OCI-LY3 (cell line): ENCODE results near the gene APAF1.

Experiments used
- H2AFZ ChIP-seq: fragments of 200-600, 300-600 bp; shearing (Covaris generic); 2 replicates; pipeline ENCODE4 v1.6.0; 2014; ENCODE audit warnings: antibody characterized with exemption, low read depth, low read length
- H3K27ac ChIP-seq: fragments of 200-600, 300-600 bp; sonication (generic); 2 replicates; pipeline ENCODE4 v1.5.1; 2014; ENCODE audit warnings: mild to moderate bottlenecking, low read length, moderate library complexity, mixed read lengths
- H3K27me3 ChIP-seq: fragments of 200-600, 300-600 bp; sonication (generic); 2 replicates; pipeline ENCODE4 v1.6.1; 2014; ENCODE audit warnings: low read depth, low read length, mixed read lengths
- H3K36me3 ChIP-seq: fragments of 200-600, 300-600 bp; sonication (generic); replicated peaks from 2 replicates; pipeline ENCODE3; 2014; ENCODE audit warnings: low read depth, low read length, mixed read lengths
- H3K4me1 ChIP-seq: fragments of 300-600, 200-600 bp; sonication (generic); 2 replicates; pipeline ENCODE4 v1.6.1; 2014; ENCODE audit warnings: low read length, mixed read lengths
- H3K4me2 ChIP-seq: fragments of 200-600, 300-600 bp; sonication (generic); 2 replicates; pipeline ENCODE4 v1.6.1; 2014; ENCODE audit warnings: low read length, mixed read lengths
- H3K4me3 ChIP-seq: fragments of 300-600, 200-600 bp; sonication (generic); 2 replicates; pipeline ENCODE4 v1.5.1; 2014; ENCODE audit warnings: antibody characterized with exemption, mild to moderate bottlenecking, low read length, moderate library complexity
- H3K79me2 ChIP-seq: fragments of 300-600, 200-600 bp; shearing (Covaris generic); 2 replicates; pipeline ENCODE4 v1.6.1; 2014; ENCODE audit warnings: mild to moderate bottlenecking, low read length, mixed read lengths
- H3K9ac ChIP-seq: fragments of 300-600, 200-600 bp; shearing (Covaris generic); 2 replicates; pipeline ENCODE4 v1.6.0; 2014; ENCODE audit warnings: mild to moderate bottlenecking, low read length, moderate library complexity
- H3K9me3 ChIP-seq: fragments of 200-600, 300-600 bp; shearing (Covaris generic); 2 replicates; pipeline ENCODE4 v1.6.1; 2014; ENCODE audit warnings: low read length, mixed read lengths; ENCODE audit not compliant: insufficient read depth
- H4K20me1 ChIP-seq: fragments of 200-600, 300-600 bp; sonication (generic); 2 replicates; pipeline ENCODE4 v1.6.1; 2016; ENCODE audit warnings: low read length, mixed read lengths; ENCODE audit not compliant: insufficient read depth
- EZH2phosphoT487 ChIP-seq: fragments of 200-600 bp; shearing (Covaris generic); IDR thresholded peaks from 2 replicates; pipeline ENCODE4 v1.6.1; 2018; ENCODE audit warnings: antibody characterized with exemption, mixed run types, low read depth
- TF ChIP-seq, protein P1 (sequence below): fragments of 200-600, 300-600 bp; sonication (generic); IDR thresholded peaks from 2 replicates; pipeline ENCODE4 v1.5.1; 2014; ENCODE audit warnings: antibody characterized with exemption, low read length, low read depth

Gene APAF1

DNA sequence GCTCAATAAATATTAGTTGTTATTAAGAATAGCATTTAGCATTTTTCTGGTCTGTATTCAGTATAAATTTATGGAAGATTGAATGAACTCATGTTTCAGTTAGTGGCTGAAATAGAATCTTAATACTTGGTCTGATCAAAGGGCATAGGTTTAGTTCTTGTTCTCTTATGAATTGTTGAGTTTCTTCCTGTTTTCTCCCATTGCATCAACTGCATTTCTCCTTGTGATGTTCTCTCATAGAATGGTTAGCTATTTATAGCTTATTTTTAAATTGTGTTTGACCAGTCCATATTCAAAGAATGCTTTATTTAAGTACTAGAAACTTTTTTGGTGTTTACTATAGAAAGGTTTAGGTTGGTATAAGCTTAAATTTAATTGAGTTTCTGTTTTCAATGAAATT lies 29.8 kb downstream of the APAF1 start:
- Histone ChIP-seq H3K4me1 (no peaks in the 10 kb centered on the region), H3K4me2 (no peak overlapping the region), H3K9ac (no peak overlapping the region), H3K4me3 (no peak overlapping the region), H3K27me3 (no peaks in the 10 kb centered on the region), H3K27ac (no peak overlapping the region), H4K20me1 (no peaks in the 10 kb centered on the region), H3K36me3 (peaks cover 13% of the 10 kb centered on the region), H3K79me2 (no peaks in the 10 kb centered on the region), H3K9me3 (no peaks in the 10 kb centered on the region), H2AFZ (no peak overlapping the region)
- TF ChIP-seq, protein P1, sequence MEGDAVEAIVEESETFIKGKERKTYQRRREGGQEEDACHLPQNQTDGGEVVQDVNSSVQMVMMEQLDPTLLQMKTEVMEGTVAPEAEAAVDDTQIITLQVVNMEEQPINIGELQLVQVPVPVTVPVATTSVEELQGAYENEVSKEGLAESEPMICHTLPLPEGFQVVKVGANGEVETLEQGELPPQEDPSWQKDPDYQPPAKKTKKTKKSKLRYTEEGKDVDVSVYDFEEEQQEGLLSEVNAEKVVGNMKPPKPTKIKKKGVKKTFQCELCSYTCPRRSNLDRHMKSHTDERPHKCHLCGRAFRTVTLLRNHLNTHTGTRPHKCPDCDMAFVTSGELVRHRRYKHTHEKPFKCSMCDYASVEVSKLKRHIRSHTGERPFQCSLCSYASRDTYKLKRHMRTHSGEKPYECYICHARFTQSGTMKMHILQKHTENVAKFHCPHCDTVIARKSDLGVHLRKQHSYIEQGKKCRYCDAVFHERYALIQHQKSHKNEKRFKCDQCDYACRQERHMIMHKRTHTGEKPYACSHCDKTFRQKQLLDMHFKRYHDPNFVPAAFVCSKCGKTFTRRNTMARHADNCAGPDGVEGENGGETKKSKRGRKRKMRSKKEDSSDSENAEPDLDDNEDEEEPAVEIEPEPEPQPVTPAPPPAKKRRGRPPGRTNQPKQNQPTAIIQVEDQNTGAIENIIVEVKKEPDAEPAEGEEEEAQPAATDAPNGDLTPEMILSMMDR, result no peak
- no peak for TF ChIP-seq EZH2phosphoT487

DNA sequence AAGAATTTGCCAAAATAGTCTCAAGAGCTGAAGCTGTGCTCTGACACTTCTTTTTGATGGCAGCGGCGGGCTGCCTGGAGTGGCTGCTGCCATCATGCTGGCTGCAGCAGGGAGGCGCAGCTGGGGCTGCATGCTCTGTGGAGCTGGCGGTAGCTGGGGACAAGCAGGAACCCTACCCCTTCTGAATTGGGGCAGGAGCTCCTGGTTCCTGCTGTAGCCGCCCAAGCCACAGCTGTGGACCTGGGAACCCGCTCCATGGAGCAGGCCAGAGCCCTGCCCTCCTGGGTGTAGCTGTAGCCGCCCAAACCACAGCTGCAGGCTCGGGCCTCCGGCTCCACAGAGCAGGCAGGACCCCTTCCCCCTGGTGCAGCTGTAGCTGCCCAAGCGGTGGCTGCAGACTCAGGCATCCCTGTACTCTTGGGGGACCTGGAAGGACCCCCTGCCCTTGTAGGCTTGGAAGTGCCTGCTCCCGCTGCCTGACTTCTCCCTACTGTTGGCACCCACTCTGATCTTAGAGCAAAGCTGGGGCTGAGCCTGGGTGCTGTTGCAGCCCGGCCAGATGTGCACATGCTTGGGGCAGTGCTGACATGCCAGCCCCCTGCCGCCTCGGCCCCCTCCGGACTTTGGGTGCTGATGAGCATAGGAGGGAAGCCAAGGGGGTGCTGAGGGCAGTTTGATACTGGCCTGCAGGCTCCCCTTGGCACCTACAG lies 33.3 kb downstream of the APAF1 start:
- no peak overlapping the region for H3K4me3 ChIP-seq
- no peaks in the 10 kb centered on the region for H3K27me3 ChIP-seq
- no peaks in the 10 kb centered on the region for H3K79me2 ChIP-seq
- TF ChIP-seq EZH2phosphoT487, result no peak
- TF ChIP-seq, protein P1, result no peak
- H3K4me1 ChIP-seq, result no peaks in the 10 kb centered on the region
- peaks cover 24% of the 10 kb centered on the region for H3K36me3 ChIP-seq
- no peaks in the 10 kb centered on the region for H4K20me1 ChIP-seq
- H3K27ac ChIP-seq, result no peak overlapping the region
- H3K9me3 ChIP-seq, result no peaks in the 10 kb centered on the region
- no peak overlapping the region for H3K4me2 ChIP-seq
- H2AFZ ChIP-seq, result no peak overlapping the region
- no peak overlapping the region for H3K9ac ChIP-seq

DNA sequence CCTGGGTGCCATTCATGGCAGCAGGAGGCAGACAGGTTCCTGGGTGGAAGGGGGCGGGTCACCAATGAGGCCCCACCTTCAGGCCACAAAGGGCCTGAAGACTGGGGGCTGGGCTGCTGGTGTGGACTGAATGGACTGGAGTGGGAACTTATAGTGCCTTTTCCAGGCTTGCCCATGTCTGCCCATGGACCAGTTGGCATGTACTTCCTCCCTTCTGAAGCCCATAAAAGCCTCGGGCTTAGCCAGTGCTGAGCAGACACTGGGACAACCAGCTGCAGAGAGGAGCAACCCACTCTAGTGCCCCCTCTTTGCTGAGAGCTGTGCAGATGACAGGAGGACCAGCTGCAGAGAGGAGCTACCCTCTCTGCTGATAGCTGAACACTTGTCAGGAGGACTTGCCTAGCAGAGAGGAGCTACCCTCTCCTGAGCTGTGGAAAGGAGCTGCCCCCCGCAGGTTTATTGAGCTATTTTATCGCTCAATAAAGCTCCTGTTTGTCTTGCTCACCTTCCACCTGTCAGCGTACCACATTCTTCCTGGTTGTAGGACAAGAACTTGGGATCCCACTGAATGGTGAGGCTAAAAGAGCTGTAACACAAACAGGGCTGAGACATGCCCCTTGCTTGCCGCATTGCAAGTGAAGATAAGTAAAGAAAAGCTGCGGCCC lies 34.0 kb downstream of the APAF1 start:
- H3K27ac ChIP-seq, result no peak overlapping the region
- H3K27me3 ChIP-seq, result no peaks in the 10 kb centered on the region
- no peak overlapping the region for H3K9ac ChIP-seq
- TF ChIP-seq, protein P1, result no peak
- TF ChIP-seq EZH2phosphoT487, result no peak
- no peaks in the 10 kb centered on the region for H4K20me1 ChIP-seq
- no peaks in the 10 kb centered on the region for H3K4me1 ChIP-seq
- H3K4me2 ChIP-seq, result no peak overlapping the region
- no peak overlapping the region for H3K4me3 ChIP-seq
- peaks cover 27% of the 10 kb centered on the region for H3K36me3 ChIP-seq
- no peaks in the 10 kb centered on the region for H3K79me2 ChIP-seq
- H3K9me3 ChIP-seq, result no peaks in the 10 kb centered on the region
- H2AFZ ChIP-seq, result no peak overlapping the region

DNA sequence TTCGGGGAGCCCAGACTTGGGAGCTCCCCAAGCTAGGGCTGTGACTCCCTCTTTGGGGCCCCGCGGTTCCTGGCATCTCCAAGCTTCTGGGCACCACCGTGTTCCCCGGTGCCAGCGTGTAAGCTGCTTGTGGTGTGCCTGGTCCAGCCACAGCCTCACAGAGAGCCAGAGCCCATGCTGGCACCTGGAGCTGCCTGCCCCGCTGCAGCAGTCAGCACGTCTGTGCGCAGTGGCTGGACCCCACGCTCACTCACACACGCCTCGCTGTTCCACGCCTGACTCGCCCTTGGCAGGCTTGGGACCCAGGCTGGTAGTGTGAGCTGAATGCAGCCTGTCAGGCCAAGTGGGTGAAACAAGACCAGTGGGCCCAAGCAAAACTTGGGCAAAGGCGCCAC lies 34.5 kb downstream of the APAF1 start:
- Histone ChIP-seq H3K9me3 (no peaks in the 10 kb centered on the region), H3K27me3 (no peaks in the 10 kb centered on the region), H3K9ac (no peak overlapping the region), H3K27ac (no peak overlapping the region), H2AFZ (no peak overlapping the region), H4K20me1 (no peaks in the 10 kb centered on the region), H3K4me1 (no peaks in the 10 kb centered on the region), H3K4me2 (no peak overlapping the region), H3K36me3 (peaks cover 30% of the 10 kb centered on the region), H3K4me3 (no peak overlapping the region), H3K79me2 (no peaks in the 10 kb centered on the region)
- TF ChIP-seq, protein P1, result no peak
- TF ChIP-seq EZH2phosphoT487, result no peak
